GM12874 (cell line): ENCODE measurements around the gene NMBR.

Source experiments
- CTCF ChIP-seq: IDR thresholded peaks from 2 replicates; pipeline ENCODE4 v1.5.1; 2011; ENCODE audit warnings: low read depth, mild to moderate bottlenecking, control low read depth, low read length, moderate library complexity; ENCODE audit not compliant: insufficient read depth

The NMBR gene

DNA sequence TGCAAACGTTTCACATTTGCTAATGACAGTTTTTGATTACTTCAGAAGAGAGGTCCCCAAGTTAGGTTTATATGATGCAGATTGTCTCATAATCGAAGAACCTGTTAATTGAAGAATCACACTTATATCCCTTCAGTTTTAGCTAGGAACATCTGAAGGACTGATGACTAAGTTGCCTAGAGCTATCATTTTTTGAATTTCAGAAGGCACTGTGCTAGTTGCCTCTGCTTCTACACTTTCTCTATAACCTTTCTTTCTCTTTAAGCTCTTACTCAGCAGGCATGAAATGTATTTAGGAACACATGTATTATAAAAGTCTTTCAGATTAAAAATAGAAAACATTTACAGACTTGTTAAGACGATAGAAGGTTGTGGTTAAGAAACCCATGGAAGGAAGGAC is 28.6 kb downstream of the NMBR start:
- no peak for TF ChIP-seq CTCF

- no peak for TF ChIP-seq CTCF
These were observed 29.6 kb downstream of the NMBR start for GRCh38 chr6:142117366-142117765.

GRCh38 chr6:142112451-142113061 is 34.4 kb downstream of the NMBR start:
- peak; percentile 64 for TF ChIP-seq CTCF

DNA sequence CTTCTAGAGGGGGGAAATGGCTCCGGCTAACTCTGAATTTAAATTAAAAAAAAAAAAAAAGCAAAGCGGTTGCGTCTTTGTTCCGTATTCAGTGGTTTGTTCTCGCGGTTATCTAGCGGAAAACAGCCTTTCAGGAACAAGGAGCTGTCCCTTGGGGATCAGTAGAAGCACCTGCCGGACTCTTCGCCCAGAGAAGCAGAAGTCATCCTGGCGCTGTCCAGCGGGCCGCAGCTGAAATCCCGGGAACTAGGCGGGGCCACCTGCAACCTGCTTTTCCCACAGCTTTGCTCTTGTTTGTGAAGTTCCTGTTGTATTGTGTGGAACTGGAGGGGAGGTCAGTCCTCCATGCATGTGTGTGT is 58.1 kb downstream of the NMBR start:
- no peak for TF ChIP-seq CTCF

- no peak for TF ChIP-seq CTCF
These were observed 58.7 kb downstream of the NMBR start for GRCh38 chr6:142087950-142088857.

DNA sequence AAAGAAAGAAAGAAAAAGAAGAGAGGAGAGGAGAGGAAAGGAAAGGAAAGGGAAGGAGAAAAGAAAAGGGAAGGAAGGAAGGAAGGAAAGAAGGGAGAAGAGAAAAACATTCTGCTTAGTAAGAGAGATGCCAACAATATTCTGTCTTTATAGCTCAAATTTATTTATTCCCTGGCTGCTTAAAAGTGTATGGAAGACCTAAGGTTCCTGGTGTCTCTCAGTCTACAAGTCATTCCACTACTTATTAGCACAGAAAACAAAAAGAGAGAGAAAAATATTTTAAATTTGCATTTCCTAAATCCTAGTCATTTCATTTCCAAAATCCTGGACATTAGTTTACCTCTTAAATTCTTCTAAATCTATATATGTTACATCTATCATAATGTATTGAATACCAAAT is 67.8 kb downstream of the NMBR start:
- TF ChIP-seq CTCF = no peak

GRCh38 chr6:142075516-142076101 is 71.3 kb downstream of the NMBR start:
- no peak for TF ChIP-seq CTCF
